ENCODE results near the gene PPIG. TPM values are rescaled to one million over a fixed set of nuclear protein-coding genes. Genes with fewer than 3 reads are reported as not detected.

Gene PPIG
- total RNA-seq, 1 donor from 2014 or later = 38.0 TPM

GRCh38 chr2:169644173-169644572 is 60.0 kb downstream of the PPIG start:
- intact Hi-C loops (cut with micrococcal nuclease) = no loop called here
- Histone ChIP-seq H3K36me3 (peaks cover 2% of the 10 kb centered on the region), H3K4me3 (no peak overlapping the region), H3K27ac (replicated peaks) (no peak overlapping the region), H3K27me3 (ENCODE audit: low read depth) (no peaks in the 10 kb centered on the region), H3K9me3 (replicated peaks) (no peaks in the 10 kb centered on the region), H3K4me1 (no peaks in the 10 kb centered on the region)
- TF ChIP-seq CTCF (IDR thresholded peaks at IDR 0.05; ENCODE audit: borderline replicate concordance) = no peak
- DNase-seq = no peak

GRCh38 chr2:169647496-169647895 is 63.3 kb downstream of the PPIG start:
- no peak overlapping the region for H3K27ac ChIP-seq (replicated peaks)
- H3K9me3 ChIP-seq (replicated peaks) = no peaks in the 10 kb centered on the region
- H3K27me3 ChIP-seq (ENCODE audit: low read depth) = peaks cover 10% of the 10 kb centered on the region
- H3K36me3 ChIP-seq = no peaks in the 10 kb centered on the region
- intact Hi-C loops (cut with micrococcal nuclease) = no loop called here
- no peaks in the 10 kb centered on the region for H3K4me1 ChIP-seq
- H3K4me3 ChIP-seq = no peak overlapping the region
- no peak for DNase-seq
- TF ChIP-seq CTCF (IDR thresholded peaks at IDR 0.05; ENCODE audit: borderline replicate concordance) = no peak

DNA sequence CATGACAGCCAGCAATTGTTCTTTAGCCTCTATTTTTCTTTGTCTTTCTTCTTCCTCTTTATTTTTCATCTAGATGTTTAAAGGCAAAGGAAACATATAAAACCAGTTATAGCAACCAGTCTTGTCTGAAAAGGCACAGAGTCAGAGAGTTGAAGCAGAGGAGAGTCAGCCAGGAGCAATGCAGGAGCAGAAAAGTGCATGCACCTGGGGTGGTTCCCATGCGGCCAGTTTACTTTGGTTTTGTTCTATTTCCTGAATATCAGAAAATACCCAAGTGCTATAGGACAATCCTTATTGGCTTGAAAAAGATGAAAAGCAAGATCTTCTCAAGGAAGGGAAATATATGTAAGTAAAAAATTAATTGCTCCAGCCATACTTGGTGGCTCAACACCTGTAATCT is 65.1 kb downstream of the PPIG start:
- Histone ChIP-seq H3K27ac (replicated peaks) (no peak overlapping the region), H3K9me3 (replicated peaks) (no peaks in the 10 kb centered on the region), H3K4me3 (no peak overlapping the region), H3K36me3 (no peaks in the 10 kb centered on the region), H3K4me1 (no peaks in the 10 kb centered on the region), H3K27me3 (ENCODE audit: low read depth) (peaks cover 23% of the 10 kb centered on the region)
- no peak for TF ChIP-seq CTCF (IDR thresholded peaks at IDR 0.05; ENCODE audit: borderline replicate concordance)
- intact Hi-C loops (cut with micrococcal nuclease) = no loop called here
- DNase-seq = no peak

DNA sequence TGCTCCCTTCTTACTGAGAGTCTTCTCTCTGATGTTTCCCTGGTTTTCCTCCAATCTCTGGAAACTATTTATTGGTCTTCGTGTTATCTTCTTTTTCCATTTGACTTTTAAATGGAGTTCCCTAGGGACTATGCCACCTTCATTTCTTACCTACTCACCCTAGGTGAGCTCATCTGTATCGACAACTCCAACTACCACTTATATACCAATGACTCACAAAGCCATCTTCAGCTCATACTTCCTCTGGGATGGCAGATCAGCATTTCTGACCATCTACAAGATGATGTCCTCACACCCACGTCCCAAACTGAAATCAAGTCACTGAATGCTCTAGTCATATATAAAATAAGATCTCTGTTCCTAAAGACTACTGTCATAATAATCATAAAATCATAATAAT is 69.5 kb downstream of the PPIG start:
- Histone ChIP-seq H3K27me3 (ENCODE audit: low read depth) (peaks cover 29% of the 10 kb centered on the region), H3K4me3 (no peak overlapping the region), H3K27ac (replicated peaks) (no peak overlapping the region), H3K4me1 (no peaks in the 10 kb centered on the region), H3K36me3 (no peaks in the 10 kb centered on the region), H3K9me3 (replicated peaks) (no peaks in the 10 kb centered on the region)
- no peak for TF ChIP-seq CTCF (IDR thresholded peaks at IDR 0.05; ENCODE audit: borderline replicate concordance)
- intact Hi-C loops (cut with micrococcal nuclease) = no loop called here
- no peak for DNase-seq

DNA sequence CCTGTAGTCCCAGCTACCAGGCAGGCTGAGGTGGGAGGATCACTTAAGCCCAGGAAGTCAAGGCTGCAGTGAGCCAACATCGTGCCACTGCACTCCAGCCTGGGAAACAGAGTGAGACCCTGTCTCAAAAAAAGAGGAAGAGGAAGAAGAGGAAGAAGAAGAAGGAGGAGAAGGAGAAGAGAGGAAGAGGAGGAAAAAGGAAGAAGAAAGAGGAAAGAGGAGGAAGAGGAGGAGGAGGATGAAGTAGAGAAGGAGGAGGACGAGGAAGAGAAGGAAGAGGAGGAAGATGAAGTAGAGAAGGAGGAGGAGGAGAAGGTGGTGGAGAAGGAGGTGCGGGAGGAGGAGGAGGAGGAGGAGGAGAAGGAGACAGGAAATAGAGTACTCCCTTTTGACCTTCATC is 72.0 kb downstream of the PPIG start:
- DNase-seq = no peak
- Histone ChIP-seq H3K4me3 (no peak overlapping the region), H3K36me3 (no peaks in the 10 kb centered on the region), H3K27ac (replicated peaks) (no peak overlapping the region), H3K9me3 (replicated peaks) (no peaks in the 10 kb centered on the region), H3K27me3 (ENCODE audit: low read depth) (peaks cover 29% of the 10 kb centered on the region), H3K4me1 (no peaks in the 10 kb centered on the region)
- no peak for TF ChIP-seq CTCF (IDR thresholded peaks at IDR 0.05; ENCODE audit: borderline replicate concordance)
- intact Hi-C loops (cut with micrococcal nuclease) = no loop called here

GRCh38 chr2:169658877-169659276 is 74.7 kb downstream of the PPIG start:
- Histone ChIP-seq H3K4me1 (no peaks in the 10 kb centered on the region), H3K36me3 (no peaks in the 10 kb centered on the region), H3K27me3 (ENCODE audit: low read depth) (peaks cover 10% of the 10 kb centered on the region), H3K4me3 (no peak overlapping the region), H3K9me3 (replicated peaks) (no peaks in the 10 kb centered on the region), H3K27ac (replicated peaks) (no peak overlapping the region)
- DNase-seq = no peak
- TF ChIP-seq CTCF (IDR thresholded peaks at IDR 0.05; ENCODE audit: borderline replicate concordance) = no peak
- intact Hi-C loops (cut with micrococcal nuclease) = no loop called here
